Skeletal muscle satellite cell (primary cell): ENCODE data around the gene TBC1D10B.
"Not testable (repeated sequence)": the region's sequence is repeated elsewhere in the genome, so short reads cannot be mapped to it uniquely, and the experiment has no call there.

Experiments
- H3K27me3 ChIP-seq: 2 replicates; pipeline ENCODE4 v1.7.0; 2013; ENCODE audit warnings: low read length; ENCODE audit not compliant: control insufficient read depth, insufficient read depth
- H3K36me3 ChIP-seq: 2 replicates; pipeline ENCODE4 v1.7.0; 2013; ENCODE audit warnings: mild to moderate bottlenecking, control low read depth, low read length; ENCODE audit not compliant: insufficient read depth
- H3K4me1 ChIP-seq: 2 replicates; pipeline ENCODE4 v1.7.0; 2013; ENCODE audit warnings: low read length; ENCODE audit not compliant: control insufficient read depth, insufficient read depth
- H3K4me2 ChIP-seq: 2 replicates; pipeline ENCODE4 v1.7.0; 2013; ENCODE audit warnings: mild to moderate bottlenecking, low read length
- H3K4me3 ChIP-seq: 2 replicates; pipeline ENCODE4 v1.7.0; 2013; ENCODE audit warnings: low read length
- H3K9ac ChIP-seq: 2 replicates; pipeline ENCODE4 v1.7.0; 2013; ENCODE audit warnings: mild to moderate bottlenecking, low read depth, low read length, moderate library complexity
- H3K9me3 ChIP-seq: replicated peaks from 2 replicates; pipeline ENCODE4 v1.7.0; 2013; ENCODE audit warnings: mild to moderate bottlenecking, control low read depth, low read length

Gene TBC1D10B

DNA sequence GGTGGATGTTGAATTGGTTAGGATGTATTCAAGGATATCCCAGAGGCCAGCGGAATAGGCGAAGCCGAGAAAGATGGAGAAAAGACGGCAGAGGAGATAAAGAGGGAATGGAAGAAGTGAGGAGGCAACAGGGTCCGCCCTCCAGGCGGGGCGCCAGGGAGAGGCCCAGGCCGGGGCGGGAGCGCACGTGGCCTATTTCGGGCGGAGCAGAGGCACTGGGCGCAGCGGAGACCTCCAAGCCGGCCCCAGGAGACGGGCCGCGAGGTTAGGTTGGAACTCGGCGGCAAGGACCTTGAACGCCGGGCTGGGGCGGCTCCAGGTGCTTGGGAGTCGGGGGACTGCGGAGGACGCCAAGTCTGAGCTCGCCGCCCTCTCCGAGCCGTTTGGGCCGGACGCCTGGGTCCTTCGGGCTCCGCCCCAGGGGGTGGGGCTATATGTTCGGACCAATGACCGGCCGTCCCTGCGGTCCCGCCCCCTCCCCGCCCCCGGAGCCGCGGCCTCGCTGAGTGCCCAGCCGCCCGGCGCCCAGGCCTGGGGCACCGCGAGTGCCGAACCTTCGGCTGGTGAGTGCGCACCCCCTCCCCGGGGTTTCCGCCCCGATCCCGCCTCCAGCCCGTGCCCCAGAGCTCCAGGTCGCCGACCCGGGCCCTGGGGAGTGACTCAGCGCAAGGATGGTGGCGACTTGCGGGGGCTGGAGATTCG, 37.0 kb upstream of the TBC1D10B start, which contains the start of gene ZNF771:
TSS of gene ZNF771 (plus strand) at position 505 of the 702 bp plus-strand sequence. CDS start 448 bp downstream, outside the sequence.
- Histone ChIP-seq H3K27me3 (no peaks in the 10 kb centered on the region), H3K36me3 (peaks cover 18% of the 10 kb centered on the region), H3K4me1 (peaks cover 22% of the 10 kb centered on the region), H3K4me2 (peak within 1 kb of the TSS; percentile 83), H3K9me3 (no peaks in the 10 kb centered on the region), H3K4me3 (peak within 1 kb of the TSS; percentile 80), H3K9ac (peak within 1 kb of the TSS; percentile 91)

GRCh38 chr16:30406795-30407101, 36.5 kb upstream of the TBC1D10B start:
- Histone ChIP-seq H3K4me3 (peak overlapping the region; percentile 80), H3K27me3 (no peaks in the 10 kb centered on the region), H3K9me3 (no peaks in the 10 kb centered on the region), H3K9ac (peak overlapping the region; percentile 91), H3K4me2 (peak overlapping the region; percentile 83), H3K4me1 (peaks cover 22% of the 10 kb centered on the region), H3K36me3 (peaks cover 13% of the 10 kb centered on the region)

GRCh38 chr16:30401768-30402425, 31.6 kb upstream of the TBC1D10B start:
- Histone ChIP-seq H3K9ac (no peak overlapping the region), H3K9me3 (no peaks in the 10 kb centered on the region), H3K4me3 (no peak overlapping the region), H3K27me3 (no peaks in the 10 kb centered on the region), H3K36me3 (peaks cover 15% of the 10 kb centered on the region), H3K4me2 (no peak overlapping the region), H3K4me1 (peaks cover 18% of the 10 kb centered on the region)

DNA sequence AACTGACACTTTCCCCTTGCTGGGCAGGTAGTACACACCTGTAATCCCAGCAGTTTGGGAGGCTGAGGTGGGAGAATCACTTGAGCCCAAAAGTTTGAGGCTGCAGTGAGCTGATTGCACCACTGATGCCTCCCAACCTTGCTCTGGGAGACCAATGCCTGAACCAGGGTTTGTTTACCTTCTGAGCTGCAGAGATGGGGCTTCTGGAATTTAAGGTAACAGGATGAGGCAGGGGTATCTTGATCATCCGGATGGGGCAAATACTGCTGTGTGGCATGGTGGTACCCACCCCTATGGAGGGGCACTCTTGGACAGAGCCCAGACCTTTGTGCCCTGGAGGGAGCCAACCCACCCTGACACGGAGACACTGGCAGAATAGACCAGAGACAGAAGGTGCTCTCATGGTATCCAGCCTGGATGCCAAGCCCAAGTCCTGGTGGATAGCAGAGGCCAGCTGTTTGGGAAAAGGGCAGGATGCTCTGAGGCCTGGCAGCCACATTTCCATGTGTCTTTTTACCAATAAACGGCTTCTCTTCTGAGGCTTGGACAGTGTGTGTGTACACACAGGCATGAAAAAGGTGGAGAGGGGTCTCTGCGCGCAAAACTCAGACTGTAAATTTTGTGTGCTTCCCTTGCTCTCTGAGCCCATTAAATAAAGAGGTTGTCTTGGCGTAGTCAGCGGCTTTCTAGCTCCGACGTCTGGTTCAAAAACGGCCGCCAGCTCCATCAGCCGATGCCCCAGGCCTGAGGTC, 29.3 kb upstream of the TBC1D10B start:
- peaks cover 16% of the 10 kb centered on the region for H3K36me3 ChIP-seq
- H3K4me1 ChIP-seq = peaks cover 15% of the 10 kb centered on the region
- H3K4me3 ChIP-seq = peak overlapping the region; percentile 75
- H3K9ac ChIP-seq = peak overlapping the region; percentile 85
- H3K9me3 ChIP-seq = no peaks in the 10 kb centered on the region
- peak overlapping the region; percentile 93 for H3K4me2 ChIP-seq
- no peaks in the 10 kb centered on the region for H3K27me3 ChIP-seq

- H3K4me1 ChIP-seq = peaks cover 21% of the 10 kb centered on the region
- no peaks in the 10 kb centered on the region for H3K9me3 ChIP-seq
- no peak overlapping the region for H3K9ac ChIP-seq
- no peaks in the 10 kb centered on the region for H3K27me3 ChIP-seq
- no peak overlapping the region for H3K4me2 ChIP-seq
- H3K4me3 ChIP-seq = no peak overlapping the region
- H3K36me3 ChIP-seq = peaks cover 16% of the 10 kb centered on the region
These were observed 28.6 kb upstream of the TBC1D10B start for GRCh38 chr16:30398661-30399434.

DNA sequence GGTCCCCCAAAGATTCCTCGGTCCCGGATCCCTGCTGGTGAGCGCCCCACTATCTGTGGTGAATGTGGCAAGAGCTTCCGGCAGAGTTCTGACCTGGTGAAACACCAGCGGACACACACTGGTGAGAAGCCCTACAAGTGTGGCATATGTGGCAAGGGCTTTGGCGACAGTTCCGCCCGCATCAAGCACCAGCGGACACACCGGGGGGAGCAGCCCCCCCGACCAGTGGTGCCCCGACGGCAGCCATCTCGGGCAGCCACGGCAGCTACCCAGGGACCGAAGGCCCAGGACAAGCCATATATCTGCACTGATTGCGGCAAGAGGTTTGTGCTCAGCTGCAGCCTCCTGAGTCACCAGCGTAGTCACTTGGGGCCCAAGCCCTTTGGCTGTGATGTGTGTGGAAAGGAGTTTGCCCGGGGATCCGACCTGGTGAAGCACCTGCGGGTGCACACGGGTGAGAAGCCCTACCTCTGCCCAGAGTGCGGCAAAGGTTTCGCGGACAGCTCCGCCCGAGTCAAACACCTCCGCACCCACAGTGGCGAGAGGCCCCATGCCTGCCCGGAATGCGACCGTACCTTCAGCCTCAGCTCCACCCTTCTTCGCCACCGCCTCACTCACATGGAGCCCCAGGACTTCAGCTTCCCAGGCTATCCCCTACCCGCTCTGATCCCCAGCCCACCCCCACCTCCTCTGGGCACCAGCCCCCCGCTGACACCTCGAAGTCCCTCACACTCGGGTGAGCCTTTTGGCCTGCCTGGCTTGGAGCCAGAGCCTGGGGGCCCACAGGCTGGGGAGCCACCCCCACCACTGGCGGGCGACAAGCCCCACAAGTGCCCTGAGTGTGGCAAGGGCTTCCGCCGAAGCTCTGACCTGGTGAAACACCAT, 27.7 kb upstream of the TBC1D10B start:
- H3K9me3 ChIP-seq = no peaks in the 10 kb centered on the region
- H3K4me2 ChIP-seq = no peak overlapping the region
- H3K36me3 ChIP-seq = peaks cover 16% of the 10 kb centered on the region
- H3K9ac ChIP-seq = no peak overlapping the region
- peaks cover 21% of the 10 kb centered on the region for H3K4me1 ChIP-seq
- no peaks in the 10 kb centered on the region for H3K27me3 ChIP-seq
- H3K4me3 ChIP-seq = no peak overlapping the region

- H3K4me2 ChIP-seq = no peak overlapping the region
- H3K4me1 ChIP-seq = peaks cover 21% of the 10 kb centered on the region
- peaks cover 16% of the 10 kb centered on the region for H3K36me3 ChIP-seq
- H3K4me3 ChIP-seq = no peak overlapping the region
- H3K9ac ChIP-seq = no peak overlapping the region
- H3K27me3 ChIP-seq = no peaks in the 10 kb centered on the region
- H3K9me3 ChIP-seq = no peaks in the 10 kb centered on the region
These were observed 26.8 kb upstream of the TBC1D10B start for GRCh38 chr16:30397056-30397455.

- not testable (repeated sequence) for H3K4me3 ChIP-seq, H3K9ac ChIP-seq
- H3K4me1 ChIP-seq = peaks cover 21% of the 10 kb centered on the region
These were observed 26.3 kb upstream of the TBC1D10B start for GRCh38 chr16:30396627-30397026.

GRCh38 chr16:30395992-30396585, 25.8 kb upstream of the TBC1D10B start:
- H3K4me1 ChIP-seq = peaks cover 21% of the 10 kb centered on the region
- peak overlapping the region; percentile 90 for H3K4me3 ChIP-seq
- H3K9ac ChIP-seq = peak overlapping the region; percentile 88

More at GRCh38 chr16:30396627-30397026, 26.3 kb upstream of the TBC1D10B start:
- peak overlapping the region; percentile 92 for H3K4me2 ChIP-seq
- not testable (repeated sequence) for H3K27me3 ChIP-seq, H3K9me3 ChIP-seq
- peaks cover 16% of the 10 kb centered on the region for H3K36me3 ChIP-seq

More at GRCh38 chr16:30395992-30396585, 25.8 kb upstream of the TBC1D10B start:
- H3K27me3 ChIP-seq = no peaks in the 10 kb centered on the region
- no peaks in the 10 kb centered on the region for H3K9me3 ChIP-seq
- H3K36me3 ChIP-seq = peaks cover 16% of the 10 kb centered on the region
- H3K4me2 ChIP-seq = peak overlapping the region; percentile 92
